Liver (tissue), 9 donors: ENCODE data around the gene HOXB3. TPM values are rescaled to one million over a fixed set of nuclear protein-coding genes. Genes with fewer than 3 reads are reported as not detected.

Source experiments
- DNase-seq: peaks from one replicate; pipeline ENCODE4 v3.0.0-alpha.2; 2017; ENCODE audit warnings: low spot score
- H3K27ac ChIP-seq, 2 donors: one replicate each; pipeline ENCODE4 v1.7.0; 2013; ENCODE audit warnings: inconsistent platforms in 2 of 2, low read length in 2 of 2, control low read depth in 1 of 2, low read depth in 1 of 2, mild to moderate bottlenecking in 1 of 2
- H3K27me3 ChIP-seq, 4 donors: one replicate each; pipeline versions ENCODE4 v1.6.1 to v1.7.0; 2013; ENCODE audit warnings: low read length in 3 of 4, inconsistent platforms in 1 of 4, mild to moderate bottlenecking in 1 of 4, moderate library complexity in 1 of 4; ENCODE audit not compliant: control insufficient read depth in 4 of 4, insufficient read depth in 4 of 4
- H3K36me3 ChIP-seq, 4 donors: one replicate each; pipeline versions ENCODE4 v1.6.1 to v1.7.0; 2013; ENCODE audit warnings: low read length in 3 of 4, mild to moderate bottlenecking in 3 of 4, low read depth in 1 of 4, moderate library complexity in 1 of 4; ENCODE audit not compliant: control insufficient read depth in 4 of 4, insufficient read depth in 3 of 4
- H3K4me1 ChIP-seq, 4 donors: one replicate each; pipeline versions ENCODE4 v1.6.1 to v1.7.0; 2013; ENCODE audit warnings: low read length in 3 of 4, mild to moderate bottlenecking in 3 of 4, moderate library complexity in 1 of 4; ENCODE audit not compliant: control insufficient read depth in 4 of 4, insufficient read depth in 4 of 4
- H3K4me3 ChIP-seq, 3 donors: one replicate each; pipeline versions ENCODE4 v1.6.1 to v1.7.0; 2013; ENCODE audit warnings: low read length in 3 of 3, control low read depth in 1 of 3, low read depth in 1 of 3, mild to moderate bottlenecking in 1 of 3
- H3K9ac ChIP-seq, 2 donors: one replicate each; pipeline ENCODE4 v1.7.0; 2013; ENCODE audit warnings: low read length in 2 of 2, mild to moderate bottlenecking in 2 of 2, moderate library complexity in 2 of 2, control low read depth in 1 of 2, low read depth in 1 of 2
- H3K9me3 ChIP-seq, 4 donors: one replicate each; pipeline versions ENCODE4 v1.6.1 to v1.7.0; 2013; ENCODE audit warnings: low read length in 3 of 4; ENCODE audit not compliant: control insufficient read depth in 4 of 4
- EGR1 ChIP-seq, 2 donors: IDR thresholded peaks; 2 replicates each; pipeline ENCODE4 v1.6.1; 2016 to 2018; ENCODE audit warnings: antibody characterized with exemption in 2 of 2, low read depth in 2 of 2
- FOXA1 ChIP-seq: IDR thresholded peaks from 2 replicates; pipeline ENCODE4 v1.6.1; 2016; ENCODE audit warnings: antibody characterized with exemption
- GABPA ChIP-seq, 2 donors: IDR thresholded peaks in 1 of 2; conservative IDR thresholded peaks in 1 of 2; 2 replicates each; pipeline ENCODE4 v1.6.1; 2016; ENCODE audit warnings: antibody characterized with exemption in 2 of 2, mild to moderate bottlenecking in 1 of 2, moderate library complexity in 1 of 2
- HNF4A ChIP-seq, 2 donors: conservative IDR thresholded peaks; 2 replicates each; pipeline ENCODE4 v1.6.1; 2016; ENCODE audit warnings: antibody characterized with exemption in 2 of 2, mild to moderate bottlenecking in 2 of 2
- HNF4G ChIP-seq: IDR thresholded peaks from 2 replicates; pipeline ENCODE4 v1.6.1; 2016; ENCODE audit warnings: antibody characterized with exemption
- JUND ChIP-seq, 2 donors: IDR thresholded peaks; 2 replicates each; pipeline ENCODE4 v1.6.1; 2016; ENCODE audit warnings: antibody characterized with exemption in 2 of 2
- NR2F2 ChIP-seq: IDR thresholded peaks from 2 replicates; pipeline ENCODE4 v1.6.1; 2016; ENCODE audit warnings: antibody characterized with exemption
- RAD21 ChIP-seq, 2 donors: IDR thresholded peaks; 2 replicates each; pipeline ENCODE4 v1.6.1; 2016; ENCODE audit warnings: antibody characterized with exemption in 2 of 2, mild to moderate bottlenecking in 2 of 2
- SP1 ChIP-seq: IDR thresholded peaks from 2 replicates; pipeline ENCODE4 v1.6.1; 2018; ENCODE audit warnings: antibody characterized with exemption, mild to moderate bottlenecking
- TAF1 ChIP-seq: conservative IDR thresholded peaks from 2 replicates; pipeline ENCODE4 v1.6.1; 2016; ENCODE audit warnings: antibody characterized with exemption, mild to moderate bottlenecking
- WGBS: extraction: QIAGEN DNeasy Blood & Tissue Kit; methylation state at CpG from one replicate; pipeline ENCODE4 v1.1.7; 2013; 5-methylcytosine and 5-hydroxymethylcytosine counted together
- polyA plus RNA-seq, 2 donors: library from polyadenylated mRNA; stranded (reverse) in 1 of 2; unstranded in 1 of 2; fragments of 200-250 nt in 1 of 2; fragments of >200 nt in 1 of 2; fragmentation: Nextera tagmentation in 1 of 2; extraction: Ambion mirVana in 1 of 2; gene quantifications; one replicate each; pipeline versions ENCODE4 v1.2.1 to v1.2.3, GENCODE V29; 2013 to 2015
- total RNA-seq, 2 donors: library from RNA; depleted of rRNA; stranded (reverse); fragments of >200 nt; gene quantifications; one replicate each; pipeline ENCODE4 v1.2.3, GENCODE V29; 2014
- TF ChIP-seq, protein P1 (sequence below): fragments of 150-350 bp; IDR thresholded peaks from 2 replicates; pipeline ENCODE4 v1.5.1; 2017; ENCODE audit warnings: improper control_type of control experiment, low read depth, low read length; ENCODE audit not compliant: missing input control
- TF ChIP-seq, protein P2 (sequence below): IDR thresholded peaks from 2 replicates; pipeline ENCODE4 v1.6.1; 2016; ENCODE audit warnings: antibody characterized with exemption
- TF ChIP-seq, protein P3 (sequence below): IDR thresholded peaks from 2 replicates; pipeline ENCODE4 v1.6.1; 2016; ENCODE audit warnings: antibody characterized with exemption
- TF ChIP-seq, protein P4 (sequence below): IDR thresholded peaks from 2 replicates; pipeline ENCODE4 v1.6.1; 2016; ENCODE audit warnings: antibody characterized with exemption, mild to moderate bottlenecking
- TF ChIP-seq, protein P5 (sequence below): IDR thresholded peaks from 2 replicates; pipeline ENCODE4 v1.6.1; 2016; ENCODE audit warnings: antibody characterized with exemption
- donor health status: healthy.
- donor health status: healthy.
- donor health status: healthy.
- donor health status: healthy.
- donor health status: healthy.

HOXB3 gene
- total and polyA plus RNA-seq, 4 donors, result 0.75 to 2.2 (median 1.2) TPM

DNA sequence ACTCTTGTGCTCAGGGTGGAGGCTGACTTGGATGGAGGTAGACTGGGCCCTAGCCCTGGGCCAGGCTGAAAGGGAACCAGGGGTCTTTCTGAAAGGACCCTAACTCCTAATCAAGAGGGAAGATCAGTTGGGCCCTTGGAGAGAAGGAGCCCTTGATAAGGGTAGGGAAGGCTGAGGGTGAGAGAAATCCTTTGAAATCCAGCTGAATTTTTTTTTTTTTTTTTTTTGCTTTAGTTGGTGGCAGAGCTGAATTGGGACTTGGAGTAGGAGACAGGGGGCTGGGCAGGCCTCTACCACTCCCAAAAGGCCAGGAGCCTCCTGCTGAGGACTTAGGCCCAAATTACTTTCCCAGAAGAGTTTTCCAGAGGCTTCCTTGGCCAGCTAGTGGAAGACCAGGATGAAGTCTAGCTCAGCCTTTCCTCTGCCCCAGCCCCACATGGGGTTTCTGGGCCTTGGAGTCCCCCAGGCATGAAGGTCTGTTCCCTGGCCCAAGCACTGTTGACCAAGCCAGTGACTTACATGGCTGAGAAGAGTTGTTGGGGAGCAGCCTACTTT, 643 bp upstream of the HOXB3 start (continued):
- TF ChIP-seq, protein P1, sequence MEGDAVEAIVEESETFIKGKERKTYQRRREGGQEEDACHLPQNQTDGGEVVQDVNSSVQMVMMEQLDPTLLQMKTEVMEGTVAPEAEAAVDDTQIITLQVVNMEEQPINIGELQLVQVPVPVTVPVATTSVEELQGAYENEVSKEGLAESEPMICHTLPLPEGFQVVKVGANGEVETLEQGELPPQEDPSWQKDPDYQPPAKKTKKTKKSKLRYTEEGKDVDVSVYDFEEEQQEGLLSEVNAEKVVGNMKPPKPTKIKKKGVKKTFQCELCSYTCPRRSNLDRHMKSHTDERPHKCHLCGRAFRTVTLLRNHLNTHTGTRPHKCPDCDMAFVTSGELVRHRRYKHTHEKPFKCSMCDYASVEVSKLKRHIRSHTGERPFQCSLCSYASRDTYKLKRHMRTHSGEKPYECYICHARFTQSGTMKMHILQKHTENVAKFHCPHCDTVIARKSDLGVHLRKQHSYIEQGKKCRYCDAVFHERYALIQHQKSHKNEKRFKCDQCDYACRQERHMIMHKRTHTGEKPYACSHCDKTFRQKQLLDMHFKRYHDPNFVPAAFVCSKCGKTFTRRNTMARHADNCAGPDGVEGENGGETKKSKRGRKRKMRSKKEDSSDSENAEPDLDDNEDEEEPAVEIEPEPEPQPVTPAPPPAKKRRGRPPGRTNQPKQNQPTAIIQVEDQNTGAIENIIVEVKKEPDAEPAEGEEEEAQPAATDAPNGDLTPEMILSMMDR, result no peak
- TF ChIP-seq, protein P2, sequence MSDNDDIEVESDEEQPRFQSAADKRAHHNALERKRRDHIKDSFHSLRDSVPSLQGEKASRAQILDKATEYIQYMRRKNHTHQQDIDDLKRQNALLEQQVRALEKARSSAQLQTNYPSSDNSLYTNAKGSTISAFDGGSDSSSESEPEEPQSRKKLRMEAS, result no peak
- TF ChIP-seq GABPA (IDR thresholded peaks at IDR 0.05 in 1 of 2, conservative IDR thresholded peaks at IDR 0.05 in 1 of 2), result no peak
- no peak for TF ChIP-seq HNF4G
- no peak for TF ChIP-seq TAF1

DNA sequence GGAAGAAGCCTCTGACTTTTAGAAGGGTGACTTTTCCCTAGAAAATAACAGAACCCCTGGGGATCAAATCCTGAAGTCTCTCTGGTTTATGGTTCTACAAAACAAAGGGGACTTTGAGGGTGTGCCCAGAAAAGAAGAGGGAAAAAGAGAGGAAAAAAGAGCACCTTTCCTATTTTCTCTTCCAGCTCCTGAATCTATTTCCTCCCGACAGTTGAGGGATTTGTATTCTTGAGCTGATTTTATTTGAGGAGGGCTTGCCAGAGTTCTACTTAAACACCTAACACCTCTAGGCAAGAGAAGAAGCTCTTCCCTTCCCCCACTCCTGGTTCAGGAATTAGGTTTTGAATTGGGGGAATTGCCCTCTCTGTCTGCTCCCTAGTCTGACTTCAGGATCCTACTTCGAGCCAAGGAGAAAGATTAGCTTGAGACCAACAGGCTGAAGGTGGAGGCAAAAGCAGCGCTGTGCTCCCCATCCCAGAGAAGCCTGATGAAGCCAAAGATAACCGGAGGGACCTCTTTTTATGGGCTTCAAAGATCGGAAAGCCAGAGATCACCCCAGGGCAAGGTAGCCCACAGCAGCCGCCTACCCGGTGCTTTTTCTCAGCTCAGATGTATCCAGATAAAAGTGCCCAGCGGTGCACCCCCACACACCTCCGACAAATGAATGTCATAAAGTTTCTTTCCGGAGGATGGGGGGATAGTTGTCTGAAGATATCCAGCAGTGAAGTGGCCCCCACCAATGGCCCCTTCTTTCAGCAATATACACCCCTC, 796 bp downstream of the HOXB3 start:
- 30% methylated on average over 10 of the region's 10 CpGs for WGBS
- H3K4me1 ChIP-seq, result peaks cover 2 to 27% (median 13%) of the 10 kb centered on the region in 4 donors
- no peak overlapping the region for H3K4me3 ChIP-seq

More for the DNA sequence above, 796 bp downstream of the HOXB3 start:
- TF ChIP-seq HNF4G, result no peak
- no peak for TF ChIP-seq HNF4A (conservative IDR thresholded peaks at IDR 0.05)
- TF ChIP-seq SP1, result no peak
- TF ChIP-seq, protein P2, result no peak
- no peak for TF ChIP-seq RAD21 (IDR thresholded peaks at IDR 0.05)
- no peak for TF ChIP-seq NR2F2
- TF ChIP-seq FOXA1, result no peak
- TF ChIP-seq, protein P3, sequence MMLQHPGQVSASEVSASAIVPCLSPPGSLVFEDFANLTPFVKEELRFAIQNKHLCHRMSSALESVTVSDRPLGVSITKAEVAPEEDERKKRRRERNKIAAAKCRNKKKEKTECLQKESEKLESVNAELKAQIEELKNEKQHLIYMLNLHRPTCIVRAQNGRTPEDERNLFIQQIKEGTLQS, result no peak
- TF ChIP-seq, protein P4, sequence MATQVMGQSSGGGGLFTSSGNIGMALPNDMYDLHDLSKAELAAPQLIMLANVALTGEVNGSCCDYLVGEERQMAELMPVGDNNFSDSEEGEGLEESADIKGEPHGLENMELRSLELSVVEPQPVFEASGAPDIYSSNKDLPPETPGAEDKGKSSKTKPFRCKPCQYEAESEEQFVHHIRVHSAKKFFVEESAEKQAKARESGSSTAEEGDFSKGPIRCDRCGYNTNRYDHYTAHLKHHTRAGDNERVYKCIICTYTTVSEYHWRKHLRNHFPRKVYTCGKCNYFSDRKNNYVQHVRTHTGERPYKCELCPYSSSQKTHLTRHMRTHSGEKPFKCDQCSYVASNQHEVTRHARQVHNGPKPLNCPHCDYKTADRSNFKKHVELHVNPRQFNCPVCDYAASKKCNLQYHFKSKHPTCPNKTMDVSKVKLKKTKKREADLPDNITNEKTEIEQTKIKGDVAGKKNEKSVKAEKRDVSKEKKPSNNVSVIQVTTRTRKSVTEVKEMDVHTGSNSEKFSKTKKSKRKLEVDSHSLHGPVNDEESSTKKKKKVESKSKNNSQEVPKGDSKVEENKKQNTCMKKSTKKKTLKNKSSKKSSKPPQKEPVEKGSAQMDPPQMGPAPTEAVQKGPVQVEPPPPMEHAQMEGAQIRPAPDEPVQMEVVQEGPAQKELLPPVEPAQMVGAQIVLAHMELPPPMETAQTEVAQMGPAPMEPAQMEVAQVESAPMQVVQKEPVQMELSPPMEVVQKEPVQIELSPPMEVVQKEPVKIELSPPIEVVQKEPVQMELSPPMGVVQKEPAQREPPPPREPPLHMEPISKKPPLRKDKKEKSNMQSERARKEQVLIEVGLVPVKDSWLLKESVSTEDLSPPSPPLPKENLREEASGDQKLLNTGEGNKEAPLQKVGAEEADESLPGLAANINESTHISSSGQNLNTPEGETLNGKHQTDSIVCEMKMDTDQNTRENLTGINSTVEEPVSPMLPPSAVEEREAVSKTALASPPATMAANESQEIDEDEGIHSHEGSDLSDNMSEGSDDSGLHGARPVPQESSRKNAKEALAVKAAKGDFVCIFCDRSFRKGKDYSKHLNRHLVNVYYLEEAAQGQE, result no peak
- TF ChIP-seq, protein P5, sequence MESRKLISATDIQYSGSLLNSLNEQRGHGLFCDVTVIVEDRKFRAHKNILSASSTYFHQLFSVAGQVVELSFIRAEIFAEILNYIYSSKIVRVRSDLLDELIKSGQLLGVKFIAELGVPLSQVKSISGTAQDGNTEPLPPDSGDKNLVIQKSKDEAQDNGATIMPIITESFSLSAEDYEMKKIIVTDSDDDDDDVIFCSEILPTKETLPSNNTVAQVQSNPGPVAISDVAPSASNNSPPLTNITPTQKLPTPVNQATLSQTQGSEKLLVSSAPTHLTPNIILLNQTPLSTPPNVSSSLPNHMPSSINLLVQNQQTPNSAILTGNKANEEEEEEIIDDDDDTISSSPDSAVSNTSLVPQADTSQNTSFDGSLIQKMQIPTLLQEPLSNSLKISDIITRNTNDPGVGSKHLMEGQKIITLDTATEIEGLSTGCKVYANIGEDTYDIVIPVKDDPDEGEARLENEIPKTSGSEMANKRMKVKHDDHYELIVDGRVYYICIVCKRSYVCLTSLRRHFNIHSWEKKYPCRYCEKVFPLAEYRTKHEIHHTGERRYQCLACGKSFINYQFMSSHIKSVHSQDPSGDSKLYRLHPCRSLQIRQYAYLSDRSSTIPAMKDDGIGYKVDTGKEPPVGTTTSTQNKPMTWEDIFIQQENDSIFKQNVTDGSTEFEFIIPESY, result no peak
- TF ChIP-seq JUND (IDR thresholded peaks at IDR 0.05), result no peak
- no peak for TF ChIP-seq EGR1 (IDR thresholded peaks at IDR 0.05; ENCODE audit: low read depth in 2 of 2)
- Histone ChIP-seq H3K9me3 (no peaks in the 10 kb centered on the region), H3K27ac (no peak overlapping the region), H3K27me3 (peaks cover 1 to 15% (median 5%) of the 10 kb centered on the region in 4 donors), H3K9ac (no peak overlapping the region), H3K36me3 (no peaks in the 10 kb centered on the region)
- no peak for DNase-seq
